ENCODE results near the gene ZNF200. TPM values are rescaled to one million over a fixed set of nuclear protein-coding genes. Genes with fewer than 3 reads are reported as not detected.
"Not testable (repeated sequence)": the region's sequence is repeated elsewhere in the genome, so short reads cannot be mapped to it uniquely, and the experiment has no call there.

Gene ZNF200
- polyA plus RNA-seq, 3 donors = 2.0 to 2.8 (median 2.5) TPM

DNA sequence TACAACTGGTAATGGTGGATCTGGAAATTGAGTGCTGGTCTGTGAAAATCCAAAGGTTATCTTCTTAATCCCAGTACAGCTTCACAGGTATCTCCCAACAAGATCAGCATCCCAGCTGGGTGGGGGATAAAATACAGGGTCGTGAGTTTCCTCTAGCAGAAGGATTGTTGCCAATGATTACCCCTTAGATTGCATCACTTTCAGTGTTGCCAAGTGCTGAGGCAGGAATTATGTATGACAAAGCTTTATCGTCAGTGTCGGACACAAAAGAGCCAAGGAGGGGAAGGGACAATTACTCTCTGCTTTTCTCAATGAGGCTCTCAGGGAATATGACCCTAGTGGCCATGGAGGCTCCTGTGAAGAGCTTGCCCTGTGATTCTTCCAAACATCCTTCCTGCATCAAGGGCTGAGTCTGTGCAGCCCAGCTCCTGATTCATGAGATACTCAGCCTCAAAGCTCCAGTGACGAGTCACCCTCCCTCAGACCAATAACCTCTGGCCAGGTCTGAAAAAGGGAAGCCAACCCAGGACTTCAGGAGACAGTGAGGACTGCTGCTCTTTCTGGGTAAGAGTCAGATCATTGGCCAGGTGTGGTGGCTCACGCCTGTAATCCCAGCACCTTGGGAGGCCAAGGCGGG lies 31.9 kb downstream of the ZNF200 start:
- H3K27ac Mint-ChIP-seq = no peak overlapping the region
- H3K4me3 Mint-ChIP-seq = peak overlapping the region in 1 of 2 donors; percentile 21
- 72% methylated on average over 4 of the region's 6 CpGs for WGBS (ENCODE audit: insufficient coverage)
- DNase-seq = peak in 1 of 3 donors; percentile 21
- peaks cover 30 to 61% (median 47%) of the 10 kb centered on the region in 7 donors for H3K9me3 Mint-ChIP-seq
- no peaks in the 10 kb centered on the region for H3K79me2 ChIP-seq (ENCODE audit: insufficient read depth, low read length)
- intact Hi-C loops (cut with micrococcal nuclease) = no loop called here
- H3K4me2 ChIP-seq (replicated peaks; ENCODE audit: extremely low read depth, low read length, poor library complexity, severe bottlenecking) = no peak overlapping the region
- no peaks in the 10 kb centered on the region for H3K4me1 ChIP-seq (ENCODE audit: control insufficient read depth in 1 of 2, insufficient read depth in 2 of 2, low read length in 2 of 2)
- peaks cover 0 to 14% of the 10 kb centered on the region in 2 donors for H3K27me3 ChIP-seq (ENCODE audit: control insufficient read depth in 2 of 2, insufficient read depth in 2 of 2, low read length in 2 of 2)
- H2AFZ ChIP-seq (ENCODE audit: insufficient read depth, low read depth, low read length, poor library complexity, severe bottlenecking) = no peak overlapping the region
- no peak overlapping the region for H3K27ac ChIP-seq (ENCODE audit: low read depth in 1 of 2, low read length in 2 of 2)
- H3K27me3 Mint-ChIP-seq (ENCODE audit: low read depth in 3 of 3) = peaks cover 19 to 43% (median 24%) of the 10 kb centered on the region in 3 donors
- H3K4me3 ChIP-seq (replicated peaks in 1 of 3; ENCODE audit: low read depth in 2 of 3, low read length in 3 of 3) = no peak overlapping the region
- H3K9ac ChIP-seq (ENCODE audit: insufficient read depth, low read length, poor library complexity, severe bottlenecking) = no peak overlapping the region
- H3K36me3 Mint-ChIP-seq = no peaks in the 10 kb centered on the region
- TF ChIP-seq, protein P1, sequence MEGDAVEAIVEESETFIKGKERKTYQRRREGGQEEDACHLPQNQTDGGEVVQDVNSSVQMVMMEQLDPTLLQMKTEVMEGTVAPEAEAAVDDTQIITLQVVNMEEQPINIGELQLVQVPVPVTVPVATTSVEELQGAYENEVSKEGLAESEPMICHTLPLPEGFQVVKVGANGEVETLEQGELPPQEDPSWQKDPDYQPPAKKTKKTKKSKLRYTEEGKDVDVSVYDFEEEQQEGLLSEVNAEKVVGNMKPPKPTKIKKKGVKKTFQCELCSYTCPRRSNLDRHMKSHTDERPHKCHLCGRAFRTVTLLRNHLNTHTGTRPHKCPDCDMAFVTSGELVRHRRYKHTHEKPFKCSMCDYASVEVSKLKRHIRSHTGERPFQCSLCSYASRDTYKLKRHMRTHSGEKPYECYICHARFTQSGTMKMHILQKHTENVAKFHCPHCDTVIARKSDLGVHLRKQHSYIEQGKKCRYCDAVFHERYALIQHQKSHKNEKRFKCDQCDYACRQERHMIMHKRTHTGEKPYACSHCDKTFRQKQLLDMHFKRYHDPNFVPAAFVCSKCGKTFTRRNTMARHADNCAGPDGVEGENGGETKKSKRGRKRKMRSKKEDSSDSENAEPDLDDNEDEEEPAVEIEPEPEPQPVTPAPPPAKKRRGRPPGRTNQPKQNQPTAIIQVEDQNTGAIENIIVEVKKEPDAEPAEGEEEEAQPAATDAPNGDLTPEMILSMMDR (IDR thresholded peaks at IDR 0.05) = no peak
- H3K36me3 ChIP-seq (replicated peaks in 1 of 2; ENCODE audit: control insufficient read depth in 1 of 2, insufficient read depth in 2 of 2, low read length in 2 of 2) = no peaks in the 10 kb centered on the region
- H3K4me1 Mint-ChIP-seq = peaks cover 5% of the 10 kb centered on the region
- H3K9me3 ChIP-seq (replicated peaks in 1 of 2; ENCODE audit: control insufficient read depth in 1 of 2, insufficient read depth in 1 of 2, low read length in 2 of 2) = peaks cover 32 to 34% of the 10 kb centered on the region in 2 donors
- H4K20me1 ChIP-seq (ENCODE audit: insufficient read depth, low read length) = no peaks in the 10 kb centered on the region

DNA sequence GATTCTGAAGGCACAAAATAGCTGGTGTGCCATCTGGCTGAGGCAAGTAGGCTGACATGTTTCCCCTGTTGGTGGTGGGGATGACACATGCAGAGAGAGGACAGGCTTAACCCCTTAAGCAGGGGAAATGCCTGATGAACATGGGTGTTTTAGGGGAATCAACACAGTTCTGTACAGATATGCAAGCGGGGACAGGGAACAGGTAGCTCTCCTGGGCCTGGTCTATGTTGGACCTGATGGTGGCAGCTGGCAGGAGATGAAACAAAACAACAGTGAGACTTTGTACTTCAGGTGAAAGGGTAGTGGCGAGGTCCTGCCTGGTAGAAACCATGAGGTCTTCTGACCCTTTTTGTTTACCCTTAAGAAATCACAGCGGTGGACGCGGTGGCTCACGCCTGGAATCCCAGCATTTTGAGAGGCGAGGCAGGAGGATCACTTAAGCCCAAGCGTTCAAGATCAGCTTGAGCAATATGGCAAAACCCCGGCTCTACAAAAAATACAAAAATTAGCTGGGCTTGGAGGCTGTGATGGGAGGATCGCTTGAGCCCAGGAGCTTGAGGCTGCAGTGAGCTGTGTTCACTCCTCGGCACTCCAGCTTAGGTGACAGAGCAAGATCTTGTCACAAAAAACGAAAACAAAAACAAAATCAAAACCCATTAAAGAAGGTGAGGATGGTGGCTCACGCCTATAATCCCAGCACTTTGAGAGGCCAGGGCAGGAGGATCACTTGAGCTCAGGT lies 36.5 kb downstream of the ZNF200 start:
- H3K36me3 Mint-ChIP-seq = no peaks in the 10 kb centered on the region
- no peak overlapping the region for H3K27ac Mint-ChIP-seq
- H2AFZ ChIP-seq (ENCODE audit: insufficient read depth, low read depth, low read length, poor library complexity, severe bottlenecking) = no peak overlapping the region
- peaks cover 34 to 72% (median 59%) of the 10 kb centered on the region in 3 donors for H3K27me3 Mint-ChIP-seq (ENCODE audit: low read depth in 3 of 3)
- H4K20me1 ChIP-seq (ENCODE audit: insufficient read depth, low read length) = no peaks in the 10 kb centered on the region
- no peaks in the 10 kb centered on the region for H3K79me2 ChIP-seq (ENCODE audit: insufficient read depth, low read length)
- peaks cover 8 to 50% of the 10 kb centered on the region in 2 donors for H3K27me3 ChIP-seq (ENCODE audit: control insufficient read depth in 2 of 2, insufficient read depth in 2 of 2, low read length in 2 of 2)
- no peak overlapping the region for H3K9ac ChIP-seq (ENCODE audit: insufficient read depth, low read length, poor library complexity, severe bottlenecking)
- peaks cover 4 to 34% (median 13%) of the 10 kb centered on the region in 7 donors for H3K9me3 Mint-ChIP-seq
- no peak overlapping the region for H3K4me3 ChIP-seq (replicated peaks in 1 of 3; ENCODE audit: low read depth in 2 of 3, low read length in 3 of 3)
- H3K4me1 Mint-ChIP-seq = peaks cover 5% of the 10 kb centered on the region
- peak overlapping the region in 1 of 2 donors; percentile 55 for H3K4me3 Mint-ChIP-seq
- H3K27ac ChIP-seq (ENCODE audit: low read depth in 1 of 2, low read length in 2 of 2) = no peak overlapping the region
- H3K4me1 ChIP-seq (ENCODE audit: control insufficient read depth in 1 of 2, insufficient read depth in 2 of 2, low read length in 2 of 2) = no peaks in the 10 kb centered on the region
- no peaks in the 10 kb centered on the region for H3K36me3 ChIP-seq (replicated peaks in 1 of 2; ENCODE audit: control insufficient read depth in 1 of 2, insufficient read depth in 2 of 2, low read length in 2 of 2)
- TF ChIP-seq, protein P1 (IDR thresholded peaks at IDR 0.05) = no peak
- H3K4me2 ChIP-seq (replicated peaks; ENCODE audit: extremely low read depth, low read length, poor library complexity, severe bottlenecking) = no peak overlapping the region
- intact Hi-C loops (cut with micrococcal nuclease) = no loop called here
- 84% methylated on average over 3 of the region's 13 CpGs for WGBS (ENCODE audit: insufficient coverage)
- peaks cover 3 to 13% of the 10 kb centered on the region in 2 donors for H3K9me3 ChIP-seq (replicated peaks in 1 of 2; ENCODE audit: control insufficient read depth in 1 of 2, insufficient read depth in 1 of 2, low read length in 2 of 2)
- DNase-seq = no peak

DNA sequence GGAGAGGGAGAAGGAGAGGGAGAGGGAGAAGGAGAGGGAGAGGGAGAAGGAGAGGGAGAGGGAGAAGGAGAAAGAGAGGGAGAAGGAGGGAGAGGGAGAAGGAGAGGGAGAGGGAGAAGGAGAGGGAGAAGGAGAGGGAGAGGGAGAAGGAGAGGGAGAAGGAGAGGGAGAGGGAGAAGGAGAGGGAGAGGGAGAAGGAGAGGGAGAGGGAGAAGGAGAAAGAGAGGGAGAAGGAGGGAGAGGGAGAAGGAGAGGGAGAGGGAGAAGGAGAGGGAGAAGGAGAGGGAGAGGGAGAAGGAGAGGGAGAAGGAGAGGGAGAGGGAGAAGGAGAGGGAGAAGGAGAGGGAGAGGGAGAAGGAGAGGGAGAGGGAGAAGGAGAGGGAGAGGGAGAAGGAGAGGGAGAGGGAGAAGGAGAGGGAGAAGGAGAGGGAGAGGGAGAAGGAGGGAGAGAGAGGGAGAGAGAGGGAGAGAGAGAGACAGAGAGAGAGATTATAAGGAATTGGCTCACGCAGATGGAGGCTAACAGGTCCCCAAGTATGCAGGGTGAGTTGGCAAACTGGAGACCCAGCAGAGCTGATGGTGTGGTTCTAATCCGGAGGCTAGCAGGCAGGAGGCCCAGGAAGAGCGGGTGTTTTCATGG lies 37.1 kb downstream of the ZNF200 start:
- Histone ChIP-seq H3K9me3 (replicated peaks in 1 of 2; ENCODE audit: control insufficient read depth in 1 of 2, insufficient read depth in 1 of 2, low read length in 2 of 2) (peaks cover 10 to 20% of the 10 kb centered on the region in 2 donors), H3K27me3 (ENCODE audit: control insufficient read depth in 2 of 2, insufficient read depth in 2 of 2, low read length in 2 of 2) (peaks cover 12 to 57% of the 10 kb centered on the region in 2 donors)
- H3K36me3 Mint-ChIP-seq; H3K4me2 ChIP-seq (replicated peaks; ENCODE audit: extremely low read depth, low read length, poor library complexity, severe bottlenecking); H3K4me3 ChIP-seq (replicated peaks in 1 of 3; ENCODE audit: low read depth in 2 of 3, low read length in 3 of 3); H3K4me1 ChIP-seq (ENCODE audit: control insufficient read depth in 1 of 2, insufficient read depth in 2 of 2, low read length in 2 of 2); intact Hi-C loops (cut with micrococcal nuclease); H3K79me2 ChIP-seq (ENCODE audit: insufficient read depth, low read length); H3K27ac Mint-ChIP-seq; H3K4me1 Mint-ChIP-seq; H4K20me1 ChIP-seq (ENCODE audit: insufficient read depth, low read length); H2AFZ ChIP-seq (ENCODE audit: insufficient read depth, low read depth, low read length, poor library complexity, severe bottlenecking); H3K4me3 Mint-ChIP-seq; DNase-seq; H3K36me3 ChIP-seq (replicated peaks in 1 of 2; ENCODE audit: control insufficient read depth in 1 of 2, insufficient read depth in 2 of 2, low read length in 2 of 2); H3K27ac ChIP-seq (ENCODE audit: low read depth in 1 of 2, low read length in 2 of 2); H3K9ac ChIP-seq (ENCODE audit: insufficient read depth, low read length, poor library complexity, severe bottlenecking): not testable (repeated sequence)
- peaks cover 11 to 35% (median 15%) of the 10 kb centered on the region in 7 donors for H3K9me3 Mint-ChIP-seq
- H3K27me3 Mint-ChIP-seq (ENCODE audit: low read depth in 3 of 3) = peaks cover 39 to 75% (median 66%) of the 10 kb centered on the region in 3 donors
- WGBS (ENCODE audit: insufficient coverage) = 76% methylated on average over 3 of the region's 3 CpGs
